Adrenal gland (tissue), 12 donors: ENCODE data around the gene SLC38A11. TPM values are rescaled to one million over a fixed set of nuclear protein-coding genes. Genes with fewer than 3 reads are reported as not detected.

ENCODE experiments used
- DNase-seq, 7 donors: peaks; one replicate each; pipeline ENCODE4 v3.0.0-alpha.2; 2019 to 2020
- H3K27ac ChIP-seq, 5 donors: fragments of 200-600 bp; sonication (generic) in 4 of 5; 1 replicate in 3 of 5; 2 replicates in 2 of 5; pipeline versions ENCODE4 v1.5.1 to v1.8.0; 2016 to 2020; ENCODE audit warnings: mild to moderate bottlenecking in 1 of 5
- H3K27me3 ChIP-seq: fragments of 200-600 bp; 2 replicates; pipeline ENCODE4 v1.8.0; 2021
- H3K36me3 ChIP-seq, 2 donors: fragments of 200-600 bp; replicated peaks in 1 of 2; 1 replicate in 1 of 2; 2 replicates in 1 of 2; pipeline versions ENCODE4 v1.5.1 to v1.8.0; 2018 to 2022
- H3K4me1 ChIP-seq, 2 donors: fragments of 200-600 bp; replicated peaks in 1 of 2; 1 replicate in 1 of 2; 2 replicates in 1 of 2; pipeline versions ENCODE4 v1.5.1 to v1.8.0; 2018 to 2021
- H3K4me3 ChIP-seq, 4 donors: fragments of 200-600 bp; sonication (generic) in 3 of 4; one replicate each; pipeline ENCODE4 v1.5.1; 2016 to 2018
- H3K9me3 ChIP-seq, 3 donors: fragments of 200-600 bp; sonication (generic) in 1 of 3; replicated peaks in 1 of 3; 1 replicate in 2 of 3; 2 replicates in 1 of 3; pipeline versions ENCODE4 v1.5.1 to v1.8.0; 2016 to 2021
- POLR2A ChIP-seq, 2 donors: fragments of 450-650 bp; IDR thresholded peaks; one replicate each; pipeline ENCODE4 v1.6.1; 2017; ENCODE audit warnings: antibody characterized with exemption in 2 of 2, mild to moderate bottlenecking in 2 of 2, moderate library complexity in 1 of 2
- WGBS, 4 donors: extraction: QIAGEN DNeasy Blood & Tissue Kit in 2 of 4; methylation state at CpG; one replicate each; pipeline versions ENCODE4 v1.1.5 to v1.1.7; 2013 to 2017; 5-methylcytosine and 5-hydroxymethylcytosine counted together
- intact Hi-C, 2 donors: fragments of 100-400 bp; cut with DNase I; formaldehyde crosslinking; loops; one replicate each; pipeline versions ENCODE4 v1.14.1 to v1.15.0; 2022 to 2023
- polyA plus RNA-seq, 3 donors: library from polyadenylated mRNA; stranded (reverse); fragments of 200-250 nt in 2 of 3; fragments of 350-450 nt in 1 of 3; fragmentation: Illumina TruSeq in 1 of 3; extraction: RNeasy Lipid Tissue Mini Kit (QIAGEN cat#74804) in 1 of 3; gene quantifications; one replicate each; pipeline ENCODE4 v1.2.3, GENCODE V29; 2013 to 2014
- total RNA-seq, 9 donors: library from RNA; depleted of rRNA in 4 of 9; stranded (reverse); fragments of >200 nt in 4 of 9; fragments of 120-200 nt in 1 of 9; fragmentation: NEBNext Ultra II Directional in 1 of 9; extraction: Animal tissue kit (Norgen Biotek cat#: 25700) in 1 of 9; gene quantifications; one replicate each; pipeline versions ENCODE4 v1.1.0 to v1.2.4, GENCODE V29; 2013 to 2023
- TF ChIP-seq, protein P1 (sequence below), 6 experiments: fragments of 450-650 bp in 4 of 6; fragments of 200-600 bp in 2 of 6; sonication (generic) in 1 of 6; IDR thresholded peaks; 1 replicate in 5 of 6; 2 replicates in 1 of 6; pipeline versions ENCODE4 v1.5.1 to v1.8.0; 2016 to 2021; ENCODE audit warnings: antibody characterized with exemption in 6 of 6, mild to moderate bottlenecking in 2 of 6, moderate library complexity in 1 of 6
- donor health status: healthy with polysubstance abuse.
- donor health status: Bipolar disorder and iron deficiency.
- donor health status: DM: yes; HTN: yes; CAD: no.
- donor health status: DM: no; HTN: no; CAD: no.
- donor health status: DM: no; HTN: no; CAD: no.
- donor health status: DM: yes; HTN: yes; CAD: no.

SLC38A11 gene
- total and polyA plus RNA-seq, 12 donors, result 0.39 to 36.9 (median 2.0) TPM; not detected in 2

DNA sequence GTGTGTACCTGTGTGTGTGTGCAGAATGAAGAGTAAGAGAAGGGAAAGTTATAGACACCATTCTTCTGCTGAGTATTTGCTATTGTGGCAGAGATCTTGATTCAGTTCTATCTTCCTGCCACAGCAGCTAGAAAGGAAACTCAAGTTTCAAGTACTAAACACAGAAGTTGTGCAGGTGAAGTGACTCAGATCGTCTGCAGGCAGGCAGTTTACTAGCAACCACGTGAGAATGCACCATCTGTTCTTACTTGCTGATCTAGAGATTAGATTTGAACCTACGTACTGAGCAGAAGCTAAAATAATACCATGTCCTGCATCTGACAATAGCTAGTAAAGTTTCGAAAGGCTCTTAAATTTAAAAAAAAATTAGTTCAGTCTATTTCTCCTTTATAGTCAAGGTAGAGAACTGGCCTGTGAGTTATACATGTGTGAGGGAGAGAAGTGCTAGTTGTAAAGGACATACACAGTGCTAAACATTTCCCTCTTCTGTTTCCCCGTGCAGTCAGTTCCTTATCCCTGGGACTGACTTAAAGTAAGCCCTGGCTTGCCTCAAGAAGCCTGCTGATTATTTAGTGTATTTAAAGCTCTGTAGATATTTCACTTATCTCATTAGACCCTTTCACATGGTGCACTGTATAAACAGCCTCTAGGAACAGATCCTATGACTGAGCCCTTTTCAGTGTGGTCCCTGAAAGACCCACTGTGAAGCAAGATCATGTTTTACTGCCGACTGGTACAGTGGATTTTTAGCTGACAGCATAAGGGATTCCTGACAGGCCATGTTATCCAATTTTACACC, 45.0 kb downstream of the SLC38A11 start:
- Histone ChIP-seq H3K4me1 (peaks cover 12 to 48% of the 10 kb centered on the region in 2 donors), H3K4me3 (no peak overlapping the region), H3K27ac (peak overlapping the region in 4 of 5 donors; percentile 2 to 82 (median 48)), H3K9me3 (no peaks in the 10 kb centered on the region), H3K27me3 (no peaks in the 10 kb centered on the region), H3K36me3 (no peaks in the 10 kb centered on the region)
- intact Hi-C loops, result loop anchor here in 1 of 2 donors (10.0 kb wide), 1 partner anchor 65 kb away; the partner anchor contains the start of gene COBLL1
- DNase-seq, result peak in 6 of 7 donors; percentile 54 to 72 (median 66)
- TF ChIP-seq POLR2A (IDR thresholded peaks at IDR 0.05), result no peak
- TF ChIP-seq, protein P1, sequence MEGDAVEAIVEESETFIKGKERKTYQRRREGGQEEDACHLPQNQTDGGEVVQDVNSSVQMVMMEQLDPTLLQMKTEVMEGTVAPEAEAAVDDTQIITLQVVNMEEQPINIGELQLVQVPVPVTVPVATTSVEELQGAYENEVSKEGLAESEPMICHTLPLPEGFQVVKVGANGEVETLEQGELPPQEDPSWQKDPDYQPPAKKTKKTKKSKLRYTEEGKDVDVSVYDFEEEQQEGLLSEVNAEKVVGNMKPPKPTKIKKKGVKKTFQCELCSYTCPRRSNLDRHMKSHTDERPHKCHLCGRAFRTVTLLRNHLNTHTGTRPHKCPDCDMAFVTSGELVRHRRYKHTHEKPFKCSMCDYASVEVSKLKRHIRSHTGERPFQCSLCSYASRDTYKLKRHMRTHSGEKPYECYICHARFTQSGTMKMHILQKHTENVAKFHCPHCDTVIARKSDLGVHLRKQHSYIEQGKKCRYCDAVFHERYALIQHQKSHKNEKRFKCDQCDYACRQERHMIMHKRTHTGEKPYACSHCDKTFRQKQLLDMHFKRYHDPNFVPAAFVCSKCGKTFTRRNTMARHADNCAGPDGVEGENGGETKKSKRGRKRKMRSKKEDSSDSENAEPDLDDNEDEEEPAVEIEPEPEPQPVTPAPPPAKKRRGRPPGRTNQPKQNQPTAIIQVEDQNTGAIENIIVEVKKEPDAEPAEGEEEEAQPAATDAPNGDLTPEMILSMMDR (IDR thresholded peaks at IDR 0.05), result no peak
- WGBS, 4 donors, result 35 to 38% (median 37%) methylated on average over 6 of the region's 6 CpGs

DNA sequence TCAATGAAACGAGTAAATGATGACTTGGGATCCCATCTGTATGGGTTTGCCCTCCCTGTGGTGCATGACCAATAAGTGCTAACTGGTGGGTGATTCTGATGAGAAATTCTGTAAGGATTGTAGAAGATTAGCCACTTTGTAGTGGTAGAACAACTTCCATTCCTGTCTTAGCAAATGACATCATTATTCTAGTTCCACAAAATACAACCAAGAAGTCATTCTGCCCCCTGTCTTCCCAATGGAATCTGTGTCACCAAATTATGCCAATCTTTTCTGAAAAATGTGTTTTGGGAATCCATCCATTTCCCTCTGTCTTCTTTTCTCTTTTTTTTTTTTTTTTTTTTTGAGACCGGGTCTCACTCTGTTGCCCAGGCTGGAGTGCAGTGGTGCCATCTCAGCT, 48.4 kb downstream of the SLC38A11 start:
- WGBS, 4 donors, result 73 to 98% (median 93%) methylated on average over 2 of the region's 2 CpGs
- Histone ChIP-seq H3K27ac (no peak overlapping the region), H3K4me3 (no peak overlapping the region), H3K9me3 (no peaks in the 10 kb centered on the region), H3K36me3 (no peaks in the 10 kb centered on the region), H3K4me1 (peaks cover 25 to 47% of the 10 kb centered on the region in 2 donors), H3K27me3 (no peaks in the 10 kb centered on the region)
- TF ChIP-seq, protein P1 (IDR thresholded peaks at IDR 0.05), result no peak
- TF ChIP-seq POLR2A (IDR thresholded peaks at IDR 0.05), result no peak
- intact Hi-C loops, result no loop called here
- no peak for DNase-seq

- Histone ChIP-seq H3K27me3 (no peaks in the 10 kb centered on the region), H3K36me3 (no peaks in the 10 kb centered on the region), H3K4me3 (no peak overlapping the region), H3K27ac (no peak overlapping the region), H3K9me3 (no peaks in the 10 kb centered on the region), H3K4me1 (peaks cover 20 to 31% of the 10 kb centered on the region in 2 donors)
- TF ChIP-seq, protein P1 (IDR thresholded peaks at IDR 0.05), result no peak
- no peak for TF ChIP-seq POLR2A (IDR thresholded peaks at IDR 0.05)
- DNase-seq, result no peak
- WGBS, 4 donors, result 79 to 97% (median 92%) methylated on average over 6 of the region's 6 CpGs
- intact Hi-C loops, result no loop called here
Measured at GRCh38 chr2:164905307-164905706, 50.0 kb downstream of the SLC38A11 start.

- H3K4me3 ChIP-seq, result no peak overlapping the region
- H3K27ac ChIP-seq, result peak overlapping the region in 4 of 5 donors; percentile 12 to 56 (median 46)
- intact Hi-C loops, result no loop called here
- H3K27me3 ChIP-seq, result no peaks in the 10 kb centered on the region
- 34 to 45% (median 40%) methylated on average over 2 of the region's 2 CpGs for WGBS, 4 donors
- H3K36me3 ChIP-seq, result no peaks in the 10 kb centered on the region
- no peaks in the 10 kb centered on the region for H3K9me3 ChIP-seq
- TF ChIP-seq, protein P1 (IDR thresholded peaks at IDR 0.05), result no peak
- no peak for TF ChIP-seq POLR2A (IDR thresholded peaks at IDR 0.05)
- H3K4me1 ChIP-seq, result peaks cover 14 to 24% of the 10 kb centered on the region in 2 donors
- DNase-seq, result peak in 3 of 7 donors; percentile 36 to 48 (median 47)
Measured at GRCh38 chr2:164903951-164904350, 51.4 kb downstream of the SLC38A11 start.
